GM19467 (cell line): ENCODE data around the gene JMJD7.

Experiments used
- ATAC-seq: cut with Tn5 transposase; IDR thresholded peaks from one replicate; pipeline ENCODE4 v1.9.1; 2021; ENCODE audit warnings: mild to moderate bottlenecking, moderate library complexity; ENCODE audit not compliant: unreplicated experiment

JMJD7 gene

GRCh38 chr15:41858756-41859155 is 30.9 kb downstream of the JMJD7 start:
- ATAC-seq: no peak

GRCh38 chr15:41860049-41860828 is 32.3 kb downstream of the JMJD7 start:
- no peak for ATAC-seq

- no peak for ATAC-seq
Measured at GRCh38 chr15:41861736-41862356, 34.0 kb downstream of the JMJD7 start.

- ATAC-seq: no peak
Measured at GRCh38 chr15:41862515-41863116, 34.7 kb downstream of the JMJD7 start.

GRCh38 chr15:41865490-41866055 is 37.7 kb downstream of the JMJD7 start:
- no peak for ATAC-seq

- no peak for ATAC-seq
Measured at GRCh38 chr15:41866263-41866703, 38.4 kb downstream of the JMJD7 start.

GRCh38 chr15:41866872-41867579 is 39.1 kb downstream of the JMJD7 start:
- no peak for ATAC-seq

GRCh38 chr15:41868321-41868720 is 40.4 kb downstream of the JMJD7 start:
- ATAC-seq: no peak

GRCh38 chr15:41869770-41870688 is 42.1 kb downstream of the JMJD7 start:
- no peak for ATAC-seq

GRCh38 chr15:41870689-41871081 is 42.8 kb downstream of the JMJD7 start:
- ATAC-seq: no peak

- no peak for ATAC-seq
Measured at GRCh38 chr15:41871175-41871905, 43.4 kb downstream of the JMJD7 start.

- no peak for ATAC-seq
Measured at GRCh38 chr15:41872166-41872747, 44.4 kb downstream of the JMJD7 start.

GRCh38 chr15:41873711-41874110 is 45.8 kb downstream of the JMJD7 start:
- no peak for ATAC-seq

GRCh38 chr15:41874736-41875135 is 46.8 kb downstream of the JMJD7 start:
- ATAC-seq: no peak

GRCh38 chr15:41876007-41876406 is 48.1 kb downstream of the JMJD7 start:
- no peak for ATAC-seq

GRCh38 chr15:41876689-41877088 is 48.8 kb downstream of the JMJD7 start:
- no peak for ATAC-seq

- no peak for ATAC-seq
Measured at GRCh38 chr15:41877631-41878354, 49.9 kb downstream of the JMJD7 start.

- ATAC-seq: no peak
Measured at GRCh38 chr15:41878355-41878699, 50.4 kb downstream of the JMJD7 start.
